ENCODE data around the gene DYSF.
"Not testable (repeated sequence)": the region's sequence is repeated elsewhere in the genome, so short reads cannot be mapped to it uniquely, and the experiment has no call there.

Gene DYSF

DNA sequence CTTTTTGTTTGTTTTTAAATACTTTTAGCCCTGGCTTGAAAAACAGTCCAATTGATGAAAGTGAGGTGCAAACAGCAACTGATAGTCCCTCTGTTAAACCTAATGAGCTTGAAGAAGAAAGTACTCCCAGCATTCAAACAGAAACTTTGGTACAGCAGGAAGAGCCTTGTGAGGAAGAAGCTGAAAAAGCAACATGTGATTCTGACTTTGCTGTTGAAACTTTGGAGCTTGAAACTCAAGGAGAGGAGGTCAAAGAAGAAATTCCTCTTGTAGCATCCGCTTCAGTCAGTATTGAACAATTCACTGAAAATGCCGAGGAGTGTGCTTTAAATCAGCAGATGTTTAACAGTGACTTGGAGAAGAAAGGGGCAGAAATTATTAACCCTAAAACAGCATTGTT, 30.6 kb upstream of the DYSF start:
- TF ChIP-seq, protein P1, sequence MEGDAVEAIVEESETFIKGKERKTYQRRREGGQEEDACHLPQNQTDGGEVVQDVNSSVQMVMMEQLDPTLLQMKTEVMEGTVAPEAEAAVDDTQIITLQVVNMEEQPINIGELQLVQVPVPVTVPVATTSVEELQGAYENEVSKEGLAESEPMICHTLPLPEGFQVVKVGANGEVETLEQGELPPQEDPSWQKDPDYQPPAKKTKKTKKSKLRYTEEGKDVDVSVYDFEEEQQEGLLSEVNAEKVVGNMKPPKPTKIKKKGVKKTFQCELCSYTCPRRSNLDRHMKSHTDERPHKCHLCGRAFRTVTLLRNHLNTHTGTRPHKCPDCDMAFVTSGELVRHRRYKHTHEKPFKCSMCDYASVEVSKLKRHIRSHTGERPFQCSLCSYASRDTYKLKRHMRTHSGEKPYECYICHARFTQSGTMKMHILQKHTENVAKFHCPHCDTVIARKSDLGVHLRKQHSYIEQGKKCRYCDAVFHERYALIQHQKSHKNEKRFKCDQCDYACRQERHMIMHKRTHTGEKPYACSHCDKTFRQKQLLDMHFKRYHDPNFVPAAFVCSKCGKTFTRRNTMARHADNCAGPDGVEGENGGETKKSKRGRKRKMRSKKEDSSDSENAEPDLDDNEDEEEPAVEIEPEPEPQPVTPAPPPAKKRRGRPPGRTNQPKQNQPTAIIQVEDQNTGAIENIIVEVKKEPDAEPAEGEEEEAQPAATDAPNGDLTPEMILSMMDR (IDR thresholded peaks at IDR 0.05; ENCODE audit: low read depth, low read length, missing control alignments), result no peak
- H3K4me3 ChIP-seq (ENCODE audit: low read depth, low read length), result no peak overlapping the region
- DNase-seq (ENCODE audit: low read depth), result no peak

DNA sequence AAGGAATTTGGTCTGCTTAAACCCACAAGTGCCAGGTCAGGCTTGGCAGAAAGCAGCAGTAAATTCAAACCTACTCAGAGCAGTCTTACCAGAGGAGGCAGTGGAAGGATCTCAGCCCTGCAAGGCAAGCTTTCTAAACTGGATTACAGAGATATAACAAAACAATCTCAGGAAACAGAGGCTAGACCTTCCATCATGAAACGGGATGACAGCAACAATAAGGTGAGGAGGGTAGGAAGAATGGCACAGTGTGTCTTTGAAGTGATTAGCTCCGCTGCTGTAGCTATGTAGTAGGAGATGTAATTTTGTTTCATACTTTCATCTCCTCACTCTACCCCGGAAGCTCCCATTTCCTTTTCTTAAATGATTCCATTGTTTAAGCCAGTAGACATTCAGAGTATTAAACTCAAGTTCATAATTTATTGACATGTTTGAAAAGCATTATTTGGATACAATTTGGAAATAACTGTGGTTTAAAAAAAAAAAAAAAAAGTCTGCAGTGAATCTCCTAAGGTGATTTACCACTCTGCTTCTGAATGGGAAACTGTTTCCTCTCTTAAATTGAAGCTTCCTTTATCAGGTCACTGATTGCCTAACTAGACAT, 29.4 kb upstream of the DYSF start:
- TF ChIP-seq, protein P1 (IDR thresholded peaks at IDR 0.05; ENCODE audit: low read depth, low read length, missing control alignments), result no peak

DNA sequence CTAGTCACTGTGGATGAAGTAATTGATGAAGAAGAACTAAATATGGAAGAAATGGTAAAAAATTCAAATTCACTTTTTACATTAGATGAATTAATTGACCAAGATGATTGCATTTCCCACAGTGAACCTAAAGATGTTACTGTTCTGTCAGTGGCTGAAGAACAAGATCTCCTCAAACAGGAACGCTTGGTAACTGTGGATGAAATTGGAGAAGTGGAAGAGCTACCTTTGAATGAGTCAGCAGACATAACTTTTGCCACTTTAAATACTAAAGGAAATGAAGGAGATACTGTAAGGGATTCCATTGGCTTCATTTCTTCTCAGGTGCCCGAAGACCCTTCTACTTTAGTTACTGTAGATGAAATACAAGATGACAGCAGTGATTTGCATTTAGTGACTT, 26.6 kb upstream of the DYSF start:
- TF ChIP-seq, protein P1 (IDR thresholded peaks at IDR 0.05; ENCODE audit: low read depth, low read length, missing control alignments), result no peak
- no peak for DNase-seq (ENCODE audit: low read depth)
- H3K4me3 ChIP-seq (ENCODE audit: low read depth, low read length), result no peak overlapping the region

More for the DNA sequence above, 29.4 kb upstream of the DYSF start:
- no peak overlapping the region for H3K4me3 ChIP-seq (ENCODE audit: low read depth, low read length)
- DNase-seq (ENCODE audit: low read depth), result no peak

DNA sequence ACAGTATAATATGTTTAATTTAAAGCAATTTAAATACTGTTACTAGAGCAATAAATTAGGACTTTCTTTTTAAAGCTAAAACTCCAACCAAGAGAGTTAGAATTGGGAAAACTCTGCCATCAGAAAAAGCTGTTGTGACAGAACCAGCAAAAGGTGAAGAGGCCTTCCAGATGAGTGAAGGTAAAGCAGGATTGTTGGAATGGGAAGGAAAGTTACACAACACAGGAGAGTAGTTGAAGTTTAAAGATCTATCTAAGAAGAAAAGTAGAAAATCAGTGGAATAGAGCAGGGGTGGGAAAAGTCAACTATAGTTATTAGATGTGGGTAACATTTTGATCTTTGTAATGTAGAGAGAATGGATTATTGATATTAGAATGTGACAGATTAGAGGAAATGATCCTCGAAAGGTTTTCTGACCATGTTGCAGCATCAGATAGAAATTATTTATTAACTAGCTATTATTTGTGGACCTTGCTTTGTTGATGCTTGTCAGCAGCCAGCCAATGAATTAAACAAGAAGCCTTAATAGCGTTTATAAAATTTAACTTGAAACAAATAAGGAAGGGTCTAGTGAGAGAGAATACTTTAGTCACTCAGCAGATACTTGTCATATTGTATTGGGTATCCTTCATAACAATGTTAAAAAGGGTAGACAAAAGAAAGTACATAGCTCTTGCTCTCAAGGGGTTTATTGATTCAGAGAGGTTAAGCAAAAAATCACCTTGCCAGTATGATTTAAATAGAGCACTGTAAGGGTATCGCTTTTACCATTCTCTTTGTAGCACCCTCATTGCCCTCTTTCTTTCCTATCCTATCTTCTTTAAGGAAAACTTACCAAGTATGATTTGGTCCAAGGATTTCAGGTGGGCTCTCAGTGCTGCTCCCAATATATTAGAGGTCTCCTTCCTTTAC, 24.6 kb upstream of the DYSF start:
- DNase-seq (ENCODE audit: low read depth), result no peak
- TF ChIP-seq, protein P1 (IDR thresholded peaks at IDR 0.05; ENCODE audit: low read depth, low read length, missing control alignments), result no peak
- no peak overlapping the region for H3K4me3 ChIP-seq (ENCODE audit: low read depth, low read length)

DNA sequence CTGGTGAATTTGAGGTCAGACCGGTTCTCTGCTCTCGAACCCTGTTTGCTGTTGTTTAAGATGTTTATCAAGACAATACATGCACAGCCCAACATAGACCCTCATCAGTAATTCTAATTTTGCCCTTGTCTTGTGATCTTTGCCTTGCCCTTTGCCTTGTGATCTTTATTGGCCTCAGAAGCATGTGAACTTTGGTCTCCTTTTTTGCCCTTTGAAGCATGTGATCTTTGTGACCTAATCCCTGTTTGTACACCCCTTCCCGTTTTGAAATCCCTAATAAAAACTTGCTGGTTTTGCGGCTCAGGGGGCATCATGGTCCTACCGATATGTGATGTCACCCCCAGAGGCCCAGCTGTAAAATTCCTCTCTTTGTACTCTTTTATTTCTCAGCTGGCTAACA, 8.2 kb upstream of the DYSF start:
- DNase-seq (ENCODE audit: low read depth); H3K4me3 ChIP-seq (ENCODE audit: low read depth, low read length): not testable (repeated sequence)

DNA sequence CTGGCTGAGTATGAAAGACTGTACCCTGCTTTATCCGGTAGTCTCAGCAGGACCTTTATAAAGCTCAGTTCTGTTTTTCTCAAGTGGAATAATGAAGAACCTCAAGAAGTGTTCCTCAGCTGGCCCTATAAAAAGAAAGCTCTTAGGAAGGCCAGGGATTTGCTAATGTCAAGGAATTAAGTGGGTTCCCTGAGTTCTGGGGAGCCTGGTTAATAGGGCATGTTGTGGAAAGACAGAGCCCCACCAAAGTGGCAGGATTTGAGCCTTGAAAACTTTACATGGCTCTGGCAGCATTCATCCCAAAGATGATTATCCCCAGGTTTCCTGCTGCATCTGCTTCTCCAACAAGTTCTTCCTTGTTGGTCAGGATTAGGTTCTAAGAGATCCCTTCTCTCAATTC, 6.9 kb upstream of the DYSF start:
- TF ChIP-seq, protein P1 (IDR thresholded peaks at IDR 0.05; ENCODE audit: low read depth, low read length, missing control alignments), result no peak
- H3K4me3 ChIP-seq (ENCODE audit: low read depth, low read length), result no peak overlapping the region
- DNase-seq (ENCODE audit: low read depth), result no peak

DNA sequence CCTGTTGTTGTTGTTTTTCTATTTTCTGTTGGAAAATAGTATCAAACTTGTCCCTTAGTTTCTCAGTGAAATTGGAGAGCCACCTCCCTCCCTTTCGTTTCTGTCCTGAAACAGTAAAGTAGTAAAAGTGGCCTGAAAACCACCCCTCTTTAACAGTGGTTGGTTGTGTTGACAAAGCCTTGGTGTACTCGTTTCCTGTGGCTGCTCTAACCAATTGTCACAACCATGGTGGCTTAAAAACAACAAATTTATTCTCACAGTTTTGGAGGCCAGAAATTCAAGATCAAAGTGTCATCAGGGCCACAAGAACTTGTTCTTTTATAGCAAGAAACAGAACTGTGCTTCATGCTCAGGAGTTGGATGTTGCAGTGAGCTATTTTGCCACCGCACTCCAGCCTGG, 4.0 kb upstream of the DYSF start:
- no peak overlapping the region for H3K4me3 ChIP-seq (ENCODE audit: low read depth, low read length)
- DNase-seq (ENCODE audit: low read depth), result no peak
- TF ChIP-seq, protein P1 (IDR thresholded peaks at IDR 0.05; ENCODE audit: low read depth, low read length, missing control alignments), result no peak
